Stomach (tissue), 9 donors: ENCODE measurements around the gene MYRIP. TPM values are rescaled to one million over a fixed set of nuclear protein-coding genes. Genes with fewer than 3 reads are reported as not detected.

Experiments
- DNase-seq, 2 donors: peaks; one replicate each; pipeline versions ENCODE4 v3.0.0 to v3.0.0-alpha.2; 2013 to 2019
- H3K27ac ChIP-seq, 5 donors: fragments of 200-600 bp in 4 of 5; sonication (generic) in 4 of 5; one replicate each; pipeline ENCODE4 v1.5.1; 2013 to 2019; ENCODE audit warnings: mild to moderate bottlenecking in 1 of 5, moderate library complexity in 1 of 5
- H3K27me3 ChIP-seq, 3 donors: fragments of 200-600 bp; sonication (generic); one replicate each; pipeline ENCODE4 v1.5.1; 2017 to 2019; ENCODE audit warnings: mixed run types in 1 of 3
- H3K36me3 ChIP-seq, 4 donors: fragments of 200-600 bp; sonication (generic); 1 replicate in 3 of 4; 2 replicates in 1 of 4; pipeline ENCODE4 v1.5.1; 2016 to 2019
- H3K4me1 ChIP-seq, 4 donors: fragments of 200-600 bp; sonication (generic); one replicate each; pipeline ENCODE4 v1.5.1; 2016 to 2019
- H3K4me3 ChIP-seq, 4 donors: fragments of 200-600 bp; sonication (generic) in 3 of 4; one replicate each; pipeline ENCODE4 v1.5.1; 2016 to 2019; ENCODE audit warnings: mild to moderate bottlenecking in 1 of 4
- H3K9me3 ChIP-seq, 4 donors: fragments of 200-600 bp; sonication (generic); one replicate each; pipeline ENCODE4 v1.5.1; 2016 to 2019
- CTCF ChIP-seq, 7 experiments: fragments of 450-650 bp in 4 of 7; fragments of 200-600 bp in 3 of 7; sonication (generic) in 3 of 7; IDR thresholded peaks; one replicate each; pipeline ENCODE4 v1.5.1; 2016 to 2019; ENCODE audit warnings: antibody characterized with exemption in 7 of 7, control low read depth in 2 of 7, mild to moderate bottlenecking in 1 of 7
- EP300 ChIP-seq: sonication (generic); formaldehyde crosslinking; IDR thresholded peaks from one replicate; pipeline ENCODE4 v1.6.1; 2017; ENCODE audit warnings: antibody characterized with exemption
- POLR2A ChIP-seq, 4 donors: fragments of 450-650 bp; IDR thresholded peaks; one replicate each; pipeline ENCODE4 v1.6.1; 2016; ENCODE audit warnings: antibody characterized with exemption in 4 of 4, control low read depth in 2 of 4, mild to moderate bottlenecking in 1 of 4, moderate library complexity in 1 of 4
- POLR2AphosphoS5 ChIP-seq, 3 donors: sonication (generic); formaldehyde crosslinking; IDR thresholded peaks; one replicate each; pipeline ENCODE4 v1.6.1; 2016; ENCODE audit warnings: antibody characterized with exemption in 3 of 3
- WGBS, 5 donors: extraction: QIAGEN DNeasy Blood & Tissue Kit in 3 of 5; methylation state at CpG; one replicate each; pipeline versions ENCODE4 v1.1.5 to v1.1.7; 2013 to 2018; 5-methylcytosine and 5-hydroxymethylcytosine counted together
- intact Hi-C: fragments of 100-400 bp; cut with DNase I; formaldehyde crosslinking; loops from one replicate; pipeline ENCODE4 v1.15.1; 2023; ENCODE audit warnings: low total_unique reads
- polyA plus RNA-seq, 3 donors: library from polyadenylated mRNA; stranded (reverse); fragments of 200-250 nt; gene quantifications; one replicate each; pipeline ENCODE4 v1.2.3, GENCODE V29; 2013
- total RNA-seq, 5 donors: library from RNA; depleted of rRNA; stranded (reverse); fragments of >200 nt; gene quantifications; one replicate each; pipeline versions ENCODE4 v1.1.0 to v1.2.3, GENCODE V29; 2014 to 2016
- donor health status: healthy with polysubstance abuse.
- donor health status: Bipolar disorder and iron deficiency.
- donor health status: healthy.

MYRIP gene
- total and polyA plus RNA-seq, 8 donors = 1.8 to 20.6 (median 6.8) TPM

GRCh38 chr3:40215015-40215414 is 405.6 kb downstream of the MYRIP start:
- no peak for TF ChIP-seq POLR2A (IDR thresholded peaks at IDR 0.05)
- no peak for TF ChIP-seq POLR2AphosphoS5 (IDR thresholded peaks at IDR 0.05)
- no peak for TF ChIP-seq CTCF (IDR thresholded peaks at IDR 0.05)
- TF ChIP-seq EP300 = no peak
- intact Hi-C loops = no loop called here
- H3K36me3 ChIP-seq = peaks cover 0 to 12% (median 5%) of the 10 kb centered on the region in 4 donors
- no peaks in the 10 kb centered on the region for H3K4me1 ChIP-seq
- no peaks in the 10 kb centered on the region for H3K27me3 ChIP-seq
- no peaks in the 10 kb centered on the region for H3K9me3 ChIP-seq
- no peak for DNase-seq
- no peak overlapping the region for H3K27ac ChIP-seq
- H3K4me3 ChIP-seq = no peak overlapping the region

- intact Hi-C loops = no loop called here
Observed at GRCh38 chr3:40216471-40216870, 407.1 kb downstream of the MYRIP start.

GRCh38 chr3:40223856-40224255 is 414.4 kb downstream of the MYRIP start:
- Histone ChIP-seq H3K27me3 (no peaks in the 10 kb centered on the region), H3K4me1 (no peaks in the 10 kb centered on the region), H3K36me3 (peaks cover 0 to 9% (median 0%) of the 10 kb centered on the region in 4 donors), H3K9me3 (no peaks in the 10 kb centered on the region), H3K27ac (no peak overlapping the region), H3K4me3 (no peak overlapping the region)
- WGBS, 5 donors = 90 to 97% (median 92%) methylated on average over 4 of the region's 4 CpGs
- intact Hi-C loops = no loop called here
- no peak for DNase-seq
- TF ChIP-seq POLR2A (IDR thresholded peaks at IDR 0.05) = no peak
- TF ChIP-seq POLR2AphosphoS5 (IDR thresholded peaks at IDR 0.05) = no peak
- TF ChIP-seq EP300 = no peak
- TF ChIP-seq CTCF (IDR thresholded peaks at IDR 0.05) = no peak

More at GRCh38 chr3:40216471-40216870, 407.1 kb downstream of the MYRIP start:
- Histone ChIP-seq H3K36me3 (peaks cover 0 to 8% (median 3%) of the 10 kb centered on the region in 4 donors), H3K27ac (no peak overlapping the region), H3K4me1 (no peaks in the 10 kb centered on the region), H3K9me3 (no peaks in the 10 kb centered on the region), H3K27me3 (no peaks in the 10 kb centered on the region), H3K4me3 (no peak overlapping the region)
- no peak for DNase-seq
- 76 to 90% (median 84%) methylated on average over 2 of the region's 2 CpGs for WGBS, 5 donors
- TF ChIP-seq EP300 = no peak

- Histone ChIP-seq H3K4me3 (no peak overlapping the region), H3K27me3 (no peaks in the 10 kb centered on the region), H3K36me3 (peaks cover 0 to 9% (median 0%) of the 10 kb centered on the region in 4 donors), H3K27ac (no peak overlapping the region), H3K9me3 (no peaks in the 10 kb centered on the region), H3K4me1 (no peaks in the 10 kb centered on the region)
- no peak for DNase-seq
- intact Hi-C loops = no loop called here
- WGBS, 5 donors = 87 to 98% (median 96%) methylated on average over 6 of the region's 6 CpGs
- TF ChIP-seq EP300 = no peak
- no peak for TF ChIP-seq POLR2A (IDR thresholded peaks at IDR 0.05)
- no peak for TF ChIP-seq CTCF (IDR thresholded peaks at IDR 0.05)
- no peak for TF ChIP-seq POLR2AphosphoS5 (IDR thresholded peaks at IDR 0.05)
Observed at GRCh38 chr3:40224796-40225515, 415.5 kb downstream of the MYRIP start.

GRCh38 chr3:40226636-40227035 is 417.2 kb downstream of the MYRIP start:
- H3K27ac ChIP-seq = no peak overlapping the region
- H3K36me3 ChIP-seq = peaks cover 0 to 14% (median 0%) of the 10 kb centered on the region in 4 donors
- no peaks in the 10 kb centered on the region for H3K27me3 ChIP-seq
- DNase-seq = no peak
- H3K4me1 ChIP-seq = no peaks in the 10 kb centered on the region
- intact Hi-C loops = no loop called here
- no peak overlapping the region for H3K4me3 ChIP-seq
- TF ChIP-seq POLR2AphosphoS5 (IDR thresholded peaks at IDR 0.05) = no peak
- TF ChIP-seq POLR2A (IDR thresholded peaks at IDR 0.05) = no peak
- no peak for TF ChIP-seq CTCF (IDR thresholded peaks at IDR 0.05)
- TF ChIP-seq EP300 = no peak
- H3K9me3 ChIP-seq = no peaks in the 10 kb centered on the region
- 84 to 92% (median 86%) methylated on average over 5 of the region's 5 CpGs for WGBS, 5 donors
